K562 (cell line): ENCODE data around the gene CERS5.

Experiments
- CAMTA2 ChIP-seq: fragments of 250-450 bp; sonication (Bioruptor Pico); conservative IDR thresholded peaks from 2 replicates; pipeline ENCODE4 v1.5.1; 2022
- CHD2 ChIP-seq: IDR thresholded peaks from 2 replicates; pipeline ENCODE4 v1.6.1; 2011; ENCODE audit warnings: low read depth, low read length
- EZH2 ChIP-seq: IDR thresholded peaks from 2 replicates; pipeline ENCODE4 v1.6.1; 2012; ENCODE audit warnings: low read depth, mild to moderate bottlenecking, inconsistent platforms, low read length, borderline replicate concordance
- JUND ChIP-seq, 2 experiments: IDR thresholded peaks; 2 replicates in 1 of 2; 3 replicates in 1 of 2; pipeline ENCODE4 v1.6.1; 2011; ENCODE audit warnings: borderline replicate concordance in 2 of 2, low read depth in 2 of 2, low read length in 2 of 2, improper control_type of control experiment in 1 of 2, missing biosample characterization in 1 of 2, missing genetic modification characterization in 1 of 2, missing genetic modification reagents in 1 of 2
- MAFK ChIP-seq: IDR thresholded peaks from 2 replicates; pipeline ENCODE4 v1.6.1; 2011; ENCODE audit warnings: low read length, improper control_type of control experiment
- MED1 ChIP-seq: sonication (generic); formaldehyde crosslinking; IDR thresholded peaks from 2 replicates; pipeline ENCODE4 v1.8.1; 2023; ENCODE audit warnings: missing genetic modification reagents, borderline replicate concordance
- RBM17 ChIP-seq: fragments of 200-400 bp; formaldehyde crosslinking; IDR thresholded peaks from 2 replicates; pipeline ENCODE4 v1.6.1; 2017; ENCODE audit warnings: low read depth, mild to moderate bottlenecking, low read length, borderline replicate concordance

- TF ChIP-seq CHD2: no peak
- TF ChIP-seq CAMTA2 (CRISPR knock-in tag): no peak
- no peak for TF ChIP-seq RBM17
- TF ChIP-seq JUND (IDR thresholded peaks at IDR 0.05; ENCODE audit: borderline replicate concordance, low read depth, low read length): no peak
- TF ChIP-seq JUND (tag; IDR thresholded peaks at IDR 0.05; ENCODE audit: borderline replicate concordance, low read depth, low read length): no peak
- no peak for TF ChIP-seq MAFK
- no peak for TF ChIP-seq EZH2
- TF ChIP-seq MED1: no peak
Measured at GRCh38 chr12:50107416-50108268, 59.5 kb downstream of the CERS5 start.
